Fibroblast of the aortic adventitia (primary cell): ENCODE measurements around the gene IL1RAPL2. TPM values are rescaled to one million over a fixed set of nuclear protein-coding genes. Genes with fewer than 3 reads are reported as not detected.

Experiments
- DNase-seq: peaks from one replicate; pipeline ENCODE4 v3.0.0-alpha.2; 2010; ENCODE audit warnings: low read depth
- H3K4me3 ChIP-seq: 2 replicates; pipeline ENCODE4 v1.5.1; 2011; ENCODE audit warnings: low read depth, mild to moderate bottlenecking, control low read depth, low read length, moderate library complexity
- CTCF ChIP-seq: IDR thresholded peaks from 2 replicates; pipeline ENCODE4 v1.5.1; 2011; ENCODE audit warnings: mild to moderate bottlenecking, low read length, control low read depth, inconsistent platforms; ENCODE audit not compliant: insufficient read depth
- total RNA-seq: library from RNA; depleted of rRNA; stranded (reverse); fragments of >200 nt; gene quantifications from 2 replicates; pipeline ENCODE4 v1.2.3, GENCODE V29; 2012; ENCODE audit warnings: low replicate concordance

IL1RAPL2 gene
- total RNA-seq, 1 donor, result 0.27 TPM

- no peak overlapping the region for H3K4me3 ChIP-seq
- no peak for DNase-seq
- TF ChIP-seq CTCF, result no peak
Observed at GRCh38 chrX:105634180-105634579, 1068.2 kb downstream of the IL1RAPL2 start.

GRCh38 chrX:105635794-105636193 lies 1069.8 kb downstream of the IL1RAPL2 start:
- no peak overlapping the region for H3K4me3 ChIP-seq
- no peak for DNase-seq
- no peak for TF ChIP-seq CTCF

- no peak for DNase-seq
- H3K4me3 ChIP-seq, result no peak overlapping the region
- TF ChIP-seq CTCF, result no peak
Observed at GRCh38 chrX:105636667-105637066, 1070.7 kb downstream of the IL1RAPL2 start.

- no peak for DNase-seq
- no peak overlapping the region for H3K4me3 ChIP-seq
- no peak for TF ChIP-seq CTCF
Observed at GRCh38 chrX:105645667-105646357, 1079.8 kb downstream of the IL1RAPL2 start.

GRCh38 chrX:105646592-105647372 lies 1080.8 kb downstream of the IL1RAPL2 start:
- DNase-seq, result no peak

GRCh38 chrX:105647749-105648148 lies 1081.8 kb downstream of the IL1RAPL2 start:
- no peak for TF ChIP-seq CTCF
- no peak overlapping the region for H3K4me3 ChIP-seq
- DNase-seq, result no peak

More at GRCh38 chrX:105646592-105647372, 1080.8 kb downstream of the IL1RAPL2 start:
- no peak for TF ChIP-seq CTCF
- H3K4me3 ChIP-seq, result no peak overlapping the region
